Neural cell (in vitro differentiated cells): Measurements from ENCODE around the gene TSTD1. TPM values are rescaled to one million over a fixed set of nuclear protein-coding genes. Genes with fewer than 3 reads are reported as not detected.

Source experiments
- H2AFZ ChIP-seq: fragments of 200-600, 300-800 bp; sonication (generic), shearing (Covaris generic); 2 replicates; pipeline ENCODE4 v1.6.0; 2014; ENCODE audit warnings: low read depth, mild to moderate bottlenecking, antibody characterized with exemption, low read length, moderate library complexity
- H3F3A ChIP-seq: fragments of 200-600 bp; shearing (Covaris generic); 2 replicates; pipeline ENCODE4 v1.6.1; 2016; ENCODE audit warnings: mild to moderate bottlenecking, moderate library complexity, mixed read lengths, antibody characterized with exemption, low read length; ENCODE audit not compliant: insufficient read depth, poor library complexity, severe bottlenecking
- H3K27ac ChIP-seq: fragments of 200-600, 300-800 bp; sonication (generic), shearing (Covaris generic); 2 replicates; pipeline ENCODE4 v1.5.1; 2014; ENCODE audit warnings: mild to moderate bottlenecking, low read length, moderate library complexity
- H3K27me3 ChIP-seq: fragments of 300-800, 200-600 bp; sonication (generic), shearing (Covaris generic); 2 replicates; pipeline ENCODE4 v1.6.0; 2014; ENCODE audit warnings: mild to moderate bottlenecking, low read depth, low read length, moderate library complexity; ENCODE audit not compliant: insufficient read depth
- H3K36me3 ChIP-seq: fragments of 300-800, 200-600 bp; sonication (generic), shearing (Covaris generic); 2 replicates; pipeline ENCODE4 v1.5.1; 2014; ENCODE audit warnings: mild to moderate bottlenecking, antibody characterized with exemption, low read length, moderate library complexity; ENCODE audit not compliant: insufficient read depth
- H3K4me2 ChIP-seq: fragments of 300-800, 200-600 bp; sonication (generic), shearing (Covaris generic); 2 replicates; pipeline ENCODE4 v1.6.0; 2014; ENCODE audit warnings: mild to moderate bottlenecking, low read length
- H3K4me3 ChIP-seq: fragments of 300-800, 200-600 bp; sonication (generic), shearing (Covaris generic); 2 replicates; pipeline ENCODE4 v1.5.1; 2014; ENCODE audit warnings: mild to moderate bottlenecking, low read length, moderate library complexity
- H3K79me2 ChIP-seq: fragments of 200-600 bp; shearing (Covaris generic); replicated peaks from 2 replicates; pipeline ENCODE4 v1.6.0; 2014; ENCODE audit warnings: mild to moderate bottlenecking, low read length, moderate library complexity; ENCODE audit not compliant: insufficient read depth
- H3K9ac ChIP-seq: fragments of 300-800, 200-600 bp; sonication (generic), shearing (Covaris generic); 2 replicates; pipeline ENCODE4 v1.6.1; 2016; ENCODE audit warnings: mild to moderate bottlenecking, low read length, mixed read lengths
- H3K9me2 ChIP-seq: fragments of 200-600 bp; shearing (Covaris generic); 2 replicates; pipeline ENCODE4 v1.6.1; 2016; ENCODE audit warnings: mild to moderate bottlenecking, low read length, mixed read lengths; ENCODE audit not compliant: insufficient read depth
- H3K9me3 ChIP-seq: fragments of 200-600, 300-800 bp; sonication (generic), shearing (Covaris generic); 2 replicates; pipeline ENCODE4 v1.6.1; 2016; ENCODE audit warnings: mild to moderate bottlenecking, mixed run types, low read length, moderate library complexity, mixed read lengths
- H4K20me1 ChIP-seq: fragments of 200-600 bp; shearing (Covaris generic); 2 replicates; pipeline ENCODE4 v1.6.1; 2016; ENCODE audit warnings: mild to moderate bottlenecking, mixed run types; ENCODE audit not compliant: insufficient read depth
- EP300 ChIP-seq: fragments of 450-650 bp; conservative IDR thresholded peaks from 2 replicates; pipeline ENCODE4 v1.6.1; 2014; ENCODE audit warnings: antibody characterized with exemption, mild to moderate bottlenecking, moderate library complexity; ENCODE audit not compliant: poor library complexity, severe bottlenecking
- EZH2 ChIP-seq: fragments of 200-600, 300-800 bp; shearing (Covaris generic), sonication (generic); IDR thresholded peaks from 2 replicates; pipeline ENCODE4 v1.6.1; 2014; ENCODE audit warnings: antibody characterized with exemption, low read length, borderline replicate concordance, mild to moderate bottlenecking; ENCODE audit not compliant: insufficient read depth, poor library complexity, severe bottlenecking
- MXI1 ChIP-seq: fragments of 450-650 bp; conservative IDR thresholded peaks from 2 replicates; pipeline ENCODE4 v1.6.1; 2014; ENCODE audit warnings: antibody characterized with exemption, mild to moderate bottlenecking; ENCODE audit not compliant: poor library complexity, severe bottlenecking
- POLR2AphosphoS5 ChIP-seq: IDR thresholded peaks from 2 replicates; pipeline ENCODE4 v1.6.1; 2012
- RAD21 ChIP-seq: fragments of 450-650 bp; conservative IDR thresholded peaks from 2 replicates; pipeline ENCODE4 v1.6.1; 2014; ENCODE audit warnings: antibody characterized with exemption, mild to moderate bottlenecking, moderate library complexity
- SMC3 ChIP-seq: fragments of 450-650 bp; conservative IDR thresholded peaks from 2 replicates; pipeline ENCODE4 v1.6.1; 2014; ENCODE audit warnings: antibody characterized with exemption, mild to moderate bottlenecking, moderate library complexity; ENCODE audit not compliant: poor library complexity
- TAF1 ChIP-seq: IDR thresholded peaks from 2 replicates; pipeline ENCODE4 v1.6.1; 2012; ENCODE audit warnings: low read depth
- polyA plus RNA-seq: library from polyadenylated mRNA; depleted of rRNA; stranded (reverse); fragments of >200 nt; gene quantifications from 2 replicates; pipeline ENCODE4 v1.2.3, GENCODE V29; 2014
- TF ChIP-seq, protein P1 (sequence below): fragments of 450-650 bp; IDR thresholded peaks from 2 replicates; pipeline ENCODE4 v1.5.1; 2014; ENCODE audit warnings: antibody characterized with exemption, mild to moderate bottlenecking, moderate library complexity; ENCODE audit not compliant: poor library complexity, severe bottlenecking

Gene TSTD1
- polyA plus RNA-seq, 1 donor from 2014 or later: 63.5 TPM

DNA sequence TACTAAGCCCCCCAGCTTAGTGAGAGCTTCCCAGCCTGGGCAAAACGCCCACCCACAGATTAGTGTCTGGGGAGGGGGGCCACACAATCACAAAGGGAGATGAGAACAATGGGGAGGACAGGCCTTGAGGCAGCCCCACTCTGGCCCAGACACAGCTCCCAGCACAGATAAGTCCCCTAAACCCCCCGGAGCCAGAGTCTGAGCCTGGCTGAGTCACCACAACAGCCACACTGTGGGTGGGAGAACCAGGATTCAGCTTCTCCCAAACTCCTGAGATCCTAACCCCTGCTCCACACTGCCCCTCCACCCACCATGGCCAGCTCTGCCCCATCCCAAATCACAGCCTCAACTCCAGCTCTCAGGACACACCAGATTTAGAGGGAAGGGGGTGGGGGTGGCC lies 46.4 kb upstream of the TSTD1 start:
- H3K36me3 ChIP-seq: no peaks in the 10 kb centered on the region
- no peaks in the 10 kb centered on the region for H3K9me3 ChIP-seq
- no peak overlapping the region for H3K4me3 ChIP-seq
- no peaks in the 10 kb centered on the region for H3K79me2 ChIP-seq
- no peaks in the 10 kb centered on the region for H4K20me1 ChIP-seq
- no peaks in the 10 kb centered on the region for H3F3A ChIP-seq
- H3K4me2 ChIP-seq: no peak overlapping the region
- no peaks in the 10 kb centered on the region for H3K27me3 ChIP-seq
- no peak for TF ChIP-seq EP300
- no peak for TF ChIP-seq POLR2AphosphoS5
- no peaks in the 10 kb centered on the region for H3K9me2 ChIP-seq
- H2AFZ ChIP-seq: no peak overlapping the region
- H3K9ac ChIP-seq: no peak overlapping the region
- no peak overlapping the region for H3K27ac ChIP-seq

DNA sequence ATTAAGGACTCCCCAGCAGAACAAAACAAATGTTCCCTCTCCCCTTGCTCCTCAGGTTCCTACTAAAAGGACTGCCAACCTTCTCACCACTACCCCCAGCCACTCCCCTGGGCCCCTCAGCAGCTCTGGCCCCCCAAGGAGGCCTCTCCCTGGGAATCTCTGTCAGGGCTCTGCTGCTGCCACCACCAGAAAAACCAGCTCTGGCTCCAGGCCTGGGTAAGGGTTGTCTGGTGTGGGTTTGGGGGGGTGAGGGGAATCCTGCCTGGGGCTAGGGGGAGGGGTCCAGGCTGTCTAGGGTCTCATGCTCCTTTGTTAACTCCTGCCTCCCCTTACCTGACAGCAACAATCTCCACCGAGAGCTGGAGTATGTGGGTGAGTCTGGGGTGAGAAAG lies 45.8 kb upstream of the TSTD1 start:
- no peaks in the 10 kb centered on the region for H4K20me1 ChIP-seq
- no peak overlapping the region for H3K4me2 ChIP-seq
- no peak overlapping the region for H3K9ac ChIP-seq

DNA sequence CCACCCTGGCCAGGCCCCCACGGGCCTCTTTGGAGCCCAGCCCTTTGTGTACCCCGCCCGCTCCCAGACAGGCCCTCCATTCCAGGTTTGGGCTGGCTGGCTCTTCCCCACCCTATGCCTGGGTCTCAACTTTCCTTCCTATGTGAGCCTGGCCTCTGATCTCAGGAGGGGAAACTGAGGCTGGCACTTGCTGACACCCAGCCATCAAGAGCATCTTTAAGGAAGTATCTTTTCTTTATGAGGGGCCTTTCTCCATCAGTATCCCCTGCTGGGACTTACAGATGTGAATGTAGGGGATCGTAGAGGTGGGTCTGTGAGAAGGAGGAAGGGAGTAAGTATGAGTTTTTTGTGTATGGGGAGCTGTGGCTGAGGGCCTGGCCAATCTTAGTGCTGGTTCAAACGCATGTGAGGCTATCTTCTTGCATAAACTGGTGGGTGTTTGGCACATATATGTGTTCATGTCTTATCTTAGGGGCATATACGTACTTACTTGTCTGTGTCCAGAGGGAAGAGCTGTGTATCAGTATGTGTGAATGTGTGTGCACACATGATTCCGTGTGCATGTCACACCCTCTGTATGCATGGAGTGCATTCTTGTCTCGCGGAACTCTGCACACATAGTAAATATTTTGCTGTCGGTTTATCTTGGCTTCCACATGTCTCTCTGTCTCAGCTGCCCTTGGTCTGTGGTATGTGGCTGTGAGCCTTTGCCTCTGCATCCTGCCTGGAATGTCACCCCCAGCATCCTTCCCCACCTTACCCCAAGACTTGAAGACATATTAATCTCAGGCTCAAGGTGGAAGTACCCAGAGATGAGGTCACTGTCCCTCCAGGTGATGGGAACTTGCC lies 45.2 kb upstream of the TSTD1 start:
- Histone ChIP-seq H3K4me2 (no peak overlapping the region), H3K4me3 (no peak overlapping the region), H4K20me1 (no peaks in the 10 kb centered on the region), H3K27ac (no peak overlapping the region), H3K9me3 (no peaks in the 10 kb centered on the region), H3K9me2 (no peaks in the 10 kb centered on the region), H3K9ac (no peak overlapping the region), H2AFZ (no peak overlapping the region), H3K36me3 (no peaks in the 10 kb centered on the region), H3F3A (no peaks in the 10 kb centered on the region), H3K79me2 (no peaks in the 10 kb centered on the region), H3K27me3 (no peaks in the 10 kb centered on the region)
- TF ChIP-seq TAF1 (no peak), EZH2 (no peak), RAD21 (no peak), POLR2AphosphoS5 (no peak), EP300 (no peak)
- TF ChIP-seq, protein P1, sequence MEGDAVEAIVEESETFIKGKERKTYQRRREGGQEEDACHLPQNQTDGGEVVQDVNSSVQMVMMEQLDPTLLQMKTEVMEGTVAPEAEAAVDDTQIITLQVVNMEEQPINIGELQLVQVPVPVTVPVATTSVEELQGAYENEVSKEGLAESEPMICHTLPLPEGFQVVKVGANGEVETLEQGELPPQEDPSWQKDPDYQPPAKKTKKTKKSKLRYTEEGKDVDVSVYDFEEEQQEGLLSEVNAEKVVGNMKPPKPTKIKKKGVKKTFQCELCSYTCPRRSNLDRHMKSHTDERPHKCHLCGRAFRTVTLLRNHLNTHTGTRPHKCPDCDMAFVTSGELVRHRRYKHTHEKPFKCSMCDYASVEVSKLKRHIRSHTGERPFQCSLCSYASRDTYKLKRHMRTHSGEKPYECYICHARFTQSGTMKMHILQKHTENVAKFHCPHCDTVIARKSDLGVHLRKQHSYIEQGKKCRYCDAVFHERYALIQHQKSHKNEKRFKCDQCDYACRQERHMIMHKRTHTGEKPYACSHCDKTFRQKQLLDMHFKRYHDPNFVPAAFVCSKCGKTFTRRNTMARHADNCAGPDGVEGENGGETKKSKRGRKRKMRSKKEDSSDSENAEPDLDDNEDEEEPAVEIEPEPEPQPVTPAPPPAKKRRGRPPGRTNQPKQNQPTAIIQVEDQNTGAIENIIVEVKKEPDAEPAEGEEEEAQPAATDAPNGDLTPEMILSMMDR: no peak

More for the DNA sequence above, 45.8 kb upstream of the TSTD1 start:
- no peak overlapping the region for H3K4me3 ChIP-seq
- no peaks in the 10 kb centered on the region for H3K27me3 ChIP-seq
- no peaks in the 10 kb centered on the region for H3K36me3 ChIP-seq
- H2AFZ ChIP-seq: no peak overlapping the region
- H3F3A ChIP-seq: no peaks in the 10 kb centered on the region
- H3K27ac ChIP-seq: no peak overlapping the region
- H3K9me3 ChIP-seq: no peaks in the 10 kb centered on the region
- TF ChIP-seq SMC3 (no peak), RAD21 (no peak), MXI1 (no peak)
- no peaks in the 10 kb centered on the region for H3K9me2 ChIP-seq
- H3K79me2 ChIP-seq: no peaks in the 10 kb centered on the region
